Astrocyte (in vitro differentiated cells and primary cell): ENCODE measurements around the gene TEX2. TPM values are rescaled to one million over a fixed set of nuclear protein-coding genes. Genes with fewer than 3 reads are reported as not detected.

ENCODE experiments used
- DNase-seq: peaks from one replicate; pipeline ENCODE4 v3.0.0-alpha.2; 2010; ENCODE audit warnings: low read depth
- FAIRE-seq: peaks from 2 replicates; lab custom pipeline; 2011; peaks lifted over from hg19 to GRCh38; lab: Jason Lieb, UNC
- H2AFZ ChIP-seq: 2 replicates; pipeline ENCODE4 v1.6.0; 2012; ENCODE audit warnings: low read depth, low read length, inconsistent platforms
- H3K27ac ChIP-seq: 2 replicates; pipeline ENCODE4 v1.5.1; 2011; ENCODE audit warnings: low read depth, low read length, inconsistent platforms
- H3K27me3 ChIP-seq: 2 replicates; pipeline ENCODE4 v1.6.0; 2011; ENCODE audit warnings: low read length, inconsistent platforms; ENCODE audit not compliant: insufficient read depth
- H3K36me3 ChIP-seq: 2 replicates; pipeline ENCODE4 v1.5.1; 2011; ENCODE audit warnings: low read length, inconsistent platforms; ENCODE audit not compliant: insufficient read depth
- H3K4me1 ChIP-seq: 2 replicates; pipeline ENCODE4 v1.5.1; 2011; ENCODE audit warnings: low read length, inconsistent platforms; ENCODE audit not compliant: insufficient read depth
- H3K4me2 ChIP-seq: 2 replicates; pipeline ENCODE4 v1.6.0; 2012; ENCODE audit warnings: low read length, inconsistent platforms
- H3K4me3 ChIP-seq: 2 replicates; pipeline ENCODE4 v1.5.1; 2011; ENCODE audit warnings: low read depth, mild to moderate bottlenecking, low read length, inconsistent platforms; ENCODE audit not compliant: insufficient read depth
- H3K79me2 ChIP-seq: 2 replicates; pipeline ENCODE4 v1.6.0; 2012; ENCODE audit warnings: mild to moderate bottlenecking, low read length, inconsistent platforms; ENCODE audit not compliant: insufficient read depth
- H3K9ac ChIP-seq: 2 replicates; pipeline ENCODE4 v1.6.0; 2012; ENCODE audit warnings: mild to moderate bottlenecking, low read length, inconsistent platforms
- H3K9me3 ChIP-seq: 2 replicates; pipeline ENCODE4 v1.5.1; 2012; ENCODE audit warnings: low read depth, mild to moderate bottlenecking, low read length, inconsistent platforms; ENCODE audit not compliant: insufficient read depth
- H4K20me1 ChIP-seq: 2 replicates; pipeline ENCODE4 v1.6.0; 2012; ENCODE audit warnings: low read length, inconsistent platforms; ENCODE audit not compliant: insufficient read depth
- H3K27ac Mint-ChIP-seq: one replicate; pipeline ENCODE4 v1.8.0; 2021; ENCODE audit warnings: mild to moderate bottlenecking, mixed read lengths; ENCODE audit not compliant: unreplicated experiment
- H3K27me3 Mint-ChIP-seq: one replicate; pipeline ENCODE4 v1.8.0; 2021; ENCODE audit warnings: low read depth, mixed read lengths; ENCODE audit not compliant: unreplicated experiment
- H3K36me3 Mint-ChIP-seq: one replicate; pipeline ENCODE4 v1.8.0; 2021; ENCODE audit warnings: low read depth, mixed read lengths; ENCODE audit not compliant: unreplicated experiment
- H3K4me1 Mint-ChIP-seq: one replicate; pipeline ENCODE4 v1.8.0; 2021; ENCODE audit warnings: low read depth, mixed read lengths; ENCODE audit not compliant: unreplicated experiment
- H3K4me3 Mint-ChIP-seq: one replicate; pipeline ENCODE4 v1.8.0; 2021; ENCODE audit warnings: mild to moderate bottlenecking, moderate library complexity, mixed read lengths; ENCODE audit not compliant: unreplicated experiment
- H3K9me3 Mint-ChIP-seq: one replicate; pipeline ENCODE4 v1.8.0; 2021; ENCODE audit warnings: mild to moderate bottlenecking, mixed read lengths; ENCODE audit not compliant: unreplicated experiment
- EZH2 ChIP-seq: IDR thresholded peaks from 2 replicates; pipeline ENCODE4 v1.6.1; 2012; ENCODE audit warnings: mild to moderate bottlenecking, low read length, inconsistent platforms; ENCODE audit not compliant: insufficient read depth
- total RNA-seq: library from RNA; stranded (reverse); gene quantifications from 2 replicates; pipeline ENCODE4 v1.2.1, GENCODE V29; 2021
- TF ChIP-seq, protein P1 (sequence below): IDR thresholded peaks from 2 replicates; pipeline ENCODE4 v1.5.1; 2011; ENCODE audit warnings: low read depth, mild to moderate bottlenecking, inconsistent platforms, low read length, moderate library complexity; ENCODE audit not compliant: insufficient read depth

TEX2 gene
- total RNA-seq, 1 donor from 2014 or later: 56.1 TPM

DNA sequence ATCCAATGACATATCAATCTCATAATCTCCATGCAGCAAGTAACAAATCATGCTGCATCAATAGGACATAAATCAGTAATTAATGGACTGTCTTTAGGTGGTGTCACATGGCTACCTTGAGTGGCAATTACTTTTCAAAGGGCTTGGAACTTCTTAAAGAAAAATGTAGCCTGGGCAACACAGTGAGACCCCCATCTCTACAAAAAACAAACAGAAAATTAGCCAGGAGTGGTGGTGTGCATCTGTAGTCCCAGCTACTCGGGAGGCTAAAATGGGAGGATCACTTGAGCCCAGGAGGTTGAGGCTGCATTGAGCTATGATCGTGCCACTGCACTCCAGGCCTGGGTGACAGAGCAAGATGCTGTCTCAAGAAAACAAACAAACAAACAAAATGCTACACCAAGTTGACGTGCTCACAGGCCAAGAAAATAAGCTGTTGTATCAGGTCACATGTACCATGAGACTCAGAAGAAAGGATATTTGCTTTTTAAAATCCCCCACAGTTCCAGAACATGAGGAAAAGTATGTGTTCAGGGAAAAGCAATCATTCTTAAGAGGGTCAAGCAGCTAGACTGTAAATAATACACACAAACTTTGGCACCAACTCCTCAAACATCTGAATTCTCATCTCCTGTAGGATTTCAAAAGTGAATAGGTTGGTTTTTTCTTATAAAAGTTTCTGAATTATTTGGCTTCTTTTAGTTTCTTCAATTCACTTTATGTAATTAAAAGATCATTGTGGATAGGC lies 109.3 kb downstream of the TEX2 start:
- Histone ChIP-seq H3K9me3 (no peaks in the 10 kb centered on the region), H3K27ac (no peak overlapping the region), H3K4me2 (no peak overlapping the region), H3K36me3 (no peaks in the 10 kb centered on the region), H3K79me2 (no peaks in the 10 kb centered on the region), H2AFZ (no peak overlapping the region), H3K9ac (no peak overlapping the region), H4K20me1 (no peaks in the 10 kb centered on the region), H3K27me3 (no peaks in the 10 kb centered on the region), H3K4me3 (no peak overlapping the region), H3K4me1 (no peaks in the 10 kb centered on the region)
- Mint-ChIP-seq H3K27ac (no peak overlapping the region), H3K9me3 (no peaks in the 10 kb centered on the region), H3K4me1 (peaks cover 13% of the 10 kb centered on the region), H3K36me3 (peaks cover 23% of the 10 kb centered on the region), H3K27me3 (no peaks in the 10 kb centered on the region), H3K4me3 (no peak overlapping the region)
- FAIRE-seq (no peak), DNase-seq (no peak)
- no peak for TF ChIP-seq EZH2
- TF ChIP-seq, protein P1, sequence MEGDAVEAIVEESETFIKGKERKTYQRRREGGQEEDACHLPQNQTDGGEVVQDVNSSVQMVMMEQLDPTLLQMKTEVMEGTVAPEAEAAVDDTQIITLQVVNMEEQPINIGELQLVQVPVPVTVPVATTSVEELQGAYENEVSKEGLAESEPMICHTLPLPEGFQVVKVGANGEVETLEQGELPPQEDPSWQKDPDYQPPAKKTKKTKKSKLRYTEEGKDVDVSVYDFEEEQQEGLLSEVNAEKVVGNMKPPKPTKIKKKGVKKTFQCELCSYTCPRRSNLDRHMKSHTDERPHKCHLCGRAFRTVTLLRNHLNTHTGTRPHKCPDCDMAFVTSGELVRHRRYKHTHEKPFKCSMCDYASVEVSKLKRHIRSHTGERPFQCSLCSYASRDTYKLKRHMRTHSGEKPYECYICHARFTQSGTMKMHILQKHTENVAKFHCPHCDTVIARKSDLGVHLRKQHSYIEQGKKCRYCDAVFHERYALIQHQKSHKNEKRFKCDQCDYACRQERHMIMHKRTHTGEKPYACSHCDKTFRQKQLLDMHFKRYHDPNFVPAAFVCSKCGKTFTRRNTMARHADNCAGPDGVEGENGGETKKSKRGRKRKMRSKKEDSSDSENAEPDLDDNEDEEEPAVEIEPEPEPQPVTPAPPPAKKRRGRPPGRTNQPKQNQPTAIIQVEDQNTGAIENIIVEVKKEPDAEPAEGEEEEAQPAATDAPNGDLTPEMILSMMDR: no peak

DNA sequence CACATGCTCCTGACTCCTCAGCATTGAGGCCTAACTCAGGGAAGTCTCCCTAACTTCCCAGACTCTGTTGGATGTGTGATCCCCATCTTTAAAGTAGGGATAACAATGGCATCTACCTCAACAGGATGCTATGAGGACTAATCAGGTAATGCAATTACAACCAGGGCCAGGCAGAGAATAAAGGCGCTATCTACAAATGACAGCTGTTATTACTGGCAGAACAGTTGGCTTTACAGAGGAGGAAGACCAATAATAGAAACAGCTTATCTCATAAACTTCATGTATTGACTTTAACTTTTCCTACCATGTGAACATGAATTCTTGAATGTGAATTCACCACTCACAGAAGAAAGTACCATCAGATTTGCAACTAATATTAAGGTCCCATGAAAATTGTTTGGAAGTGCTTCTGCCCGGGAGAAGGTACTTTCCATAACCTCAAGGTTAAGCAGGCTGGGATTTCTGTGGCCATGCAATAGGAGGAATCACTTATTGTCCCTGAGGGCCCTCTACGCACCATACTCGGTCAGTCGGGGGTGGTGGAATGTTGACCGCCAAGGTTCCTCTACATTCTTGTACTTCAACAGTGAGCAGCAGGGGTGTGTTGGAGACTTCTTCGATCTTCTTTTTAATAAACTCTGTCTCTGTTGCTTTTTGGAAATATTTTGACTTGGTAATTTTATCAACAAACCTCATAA lies 110.5 kb downstream of the TEX2 start:
- no peak overlapping the region for H3K4me3 Mint-ChIP-seq
- DNase-seq (no peak), FAIRE-seq (no peak)
- peaks cover 18% of the 10 kb centered on the region for H3K36me3 Mint-ChIP-seq
- Histone ChIP-seq H3K9me3 (no peaks in the 10 kb centered on the region), H4K20me1 (no peaks in the 10 kb centered on the region), H3K79me2 (no peaks in the 10 kb centered on the region), H3K9ac (no peak overlapping the region), H3K27me3 (no peaks in the 10 kb centered on the region), H3K27ac (no peak overlapping the region), H3K4me1 (no peaks in the 10 kb centered on the region), H3K4me3 (no peak overlapping the region), H3K4me2 (no peak overlapping the region), H3K36me3 (no peaks in the 10 kb centered on the region), H2AFZ (no peak overlapping the region)
- H3K27ac Mint-ChIP-seq: no peak overlapping the region
- no peaks in the 10 kb centered on the region for H3K9me3 Mint-ChIP-seq
- no peaks in the 10 kb centered on the region for H3K27me3 Mint-ChIP-seq
- TF ChIP-seq, protein P1: no peak
- no peak for TF ChIP-seq EZH2
- H3K4me1 Mint-ChIP-seq: peaks cover 11% of the 10 kb centered on the region

DNA sequence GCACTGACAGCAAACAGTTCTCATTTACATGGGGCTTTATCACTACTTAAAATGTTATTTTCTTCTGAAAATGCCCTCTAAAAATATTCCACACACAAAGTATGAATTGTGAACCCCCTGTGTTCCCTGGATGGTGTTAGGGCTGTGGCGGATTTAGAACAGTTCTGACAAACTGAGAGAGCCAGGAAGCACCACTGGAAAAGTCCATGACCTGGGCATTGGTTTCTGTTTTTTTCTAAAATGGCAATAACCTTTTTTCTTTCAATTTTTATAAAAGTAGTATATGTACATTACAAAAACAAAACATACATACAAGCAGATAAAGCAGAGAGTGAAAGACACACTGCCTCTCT lies 112.1 kb downstream of the TEX2 start:
- H3K4me1 ChIP-seq: peaks cover 11% of the 10 kb centered on the region
- no peaks in the 10 kb centered on the region for H3K27me3 Mint-ChIP-seq
- H3K9me3 ChIP-seq: no peaks in the 10 kb centered on the region
- no peaks in the 10 kb centered on the region for H3K27me3 ChIP-seq
- peaks cover 7% of the 10 kb centered on the region for H4K20me1 ChIP-seq
- no peak overlapping the region for H3K27ac ChIP-seq
- no peak overlapping the region for H3K4me3 Mint-ChIP-seq
- H2AFZ ChIP-seq: no peak overlapping the region
- peaks cover 18% of the 10 kb centered on the region for H3K4me1 Mint-ChIP-seq
- DNase-seq (no peak), FAIRE-seq (no peak)
- H3K79me2 ChIP-seq: peaks cover 9% of the 10 kb centered on the region
- no peak overlapping the region for H3K4me2 ChIP-seq
- no peaks in the 10 kb centered on the region for H3K36me3 ChIP-seq
- H3K4me3 ChIP-seq: no peak overlapping the region
- H3K36me3 Mint-ChIP-seq: peaks cover 22% of the 10 kb centered on the region
- H3K9me3 Mint-ChIP-seq: no peaks in the 10 kb centered on the region
- no peak for TF ChIP-seq EZH2
- H3K9ac ChIP-seq: no peak overlapping the region
- no peak overlapping the region for H3K27ac Mint-ChIP-seq
